Large intestine (tissue), 3 donors: ENCODE data around the gene EIF4B. TPM values are rescaled to one million over a fixed set of nuclear protein-coding genes. Genes with fewer than 3 reads are reported as not detected.

Source experiments
- DNase-seq, 2 donors: peaks; one replicate each; pipeline versions ENCODE4 v3.0.0 to v3.0.0-alpha.2; 2013
- H3K27ac ChIP-seq: one replicate; pipeline ENCODE4 v1.5.1; 2013; ENCODE audit warnings: low read length
- H3K27me3 ChIP-seq: 2 replicates; pipeline ENCODE4 v1.6.1; 2013; ENCODE audit warnings: low read length; ENCODE audit not compliant: control insufficient read depth, insufficient read depth
- H3K36me3 ChIP-seq: 2 replicates; pipeline ENCODE4 v1.6.1; 2013; ENCODE audit warnings: low read length; ENCODE audit not compliant: control insufficient read depth, insufficient read depth
- H3K4me1 ChIP-seq: one replicate; pipeline ENCODE4 v1.6.1; 2013; ENCODE audit warnings: low read length; ENCODE audit not compliant: control insufficient read depth, insufficient read depth
- H3K4me3 ChIP-seq: one replicate; pipeline ENCODE4 v1.5.1; 2013; ENCODE audit warnings: low read length
- H3K9me3 ChIP-seq: one replicate; pipeline ENCODE4 v1.6.1; 2013; ENCODE audit warnings: mild to moderate bottlenecking, low read depth, low read length, moderate library complexity; ENCODE audit not compliant: control insufficient read depth
- WGBS: methylation state at CpG from one replicate; pipeline ENCODE4 v1.1.5; 2013; ENCODE audit warnings: low lambda C conversion rate; ENCODE audit not compliant: insufficient coverage; 5-methylcytosine and 5-hydroxymethylcytosine counted together
- polyA plus RNA-seq: library from polyadenylated mRNA; unstranded; fragments of 120-200 nt; gene quantifications from one replicate; pipeline ENCODE4 v1.2.1, GENCODE V29; 2013

The EIF4B gene
- polyA plus RNA-seq, 1 donor = 418 TPM

DNA sequence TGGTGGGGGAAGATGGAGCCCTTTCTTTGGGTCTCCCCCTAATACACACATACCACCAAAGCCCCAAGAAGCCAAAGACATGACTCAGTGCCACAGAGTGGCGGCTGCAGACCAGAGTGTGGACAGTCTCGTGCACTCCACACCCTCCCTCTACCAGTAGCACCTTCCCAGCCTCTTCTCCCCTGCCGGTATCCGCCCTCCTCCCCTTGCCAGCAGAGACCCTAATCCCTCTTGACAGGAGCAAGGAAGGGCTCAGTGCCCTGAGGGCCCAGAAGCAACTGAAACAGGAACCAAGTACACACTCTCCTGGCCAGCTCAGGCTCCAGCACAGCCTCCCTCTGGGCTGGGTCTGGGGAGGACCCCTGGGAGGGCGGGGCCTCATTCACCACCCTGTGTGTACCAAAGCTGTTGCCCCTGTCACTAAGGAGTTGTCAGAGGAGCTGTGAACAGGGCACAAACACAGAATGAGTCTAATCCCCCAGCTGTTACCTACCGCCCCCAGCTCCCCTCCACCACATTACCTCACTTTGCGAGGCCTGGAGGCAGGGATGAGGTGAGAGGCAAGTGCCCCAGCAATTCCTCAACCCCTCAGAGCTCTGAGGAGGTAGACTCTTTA is 64.7 kb downstream of the EIF4B start:
- no peak overlapping the region for H3K27ac ChIP-seq
- peaks cover 80% of the 10 kb centered on the region for H3K36me3 ChIP-seq
- peaks cover 8% of the 10 kb centered on the region for H3K4me1 ChIP-seq
- no CpG with 5 or more reads among the region's 7 CpGs for WGBS
- no peaks in the 10 kb centered on the region for H3K9me3 ChIP-seq
- H3K4me3 ChIP-seq = no peak overlapping the region
- H3K27me3 ChIP-seq = no peaks in the 10 kb centered on the region
- peak in 1 of 2 donors; percentile 3 for DNase-seq

DNA sequence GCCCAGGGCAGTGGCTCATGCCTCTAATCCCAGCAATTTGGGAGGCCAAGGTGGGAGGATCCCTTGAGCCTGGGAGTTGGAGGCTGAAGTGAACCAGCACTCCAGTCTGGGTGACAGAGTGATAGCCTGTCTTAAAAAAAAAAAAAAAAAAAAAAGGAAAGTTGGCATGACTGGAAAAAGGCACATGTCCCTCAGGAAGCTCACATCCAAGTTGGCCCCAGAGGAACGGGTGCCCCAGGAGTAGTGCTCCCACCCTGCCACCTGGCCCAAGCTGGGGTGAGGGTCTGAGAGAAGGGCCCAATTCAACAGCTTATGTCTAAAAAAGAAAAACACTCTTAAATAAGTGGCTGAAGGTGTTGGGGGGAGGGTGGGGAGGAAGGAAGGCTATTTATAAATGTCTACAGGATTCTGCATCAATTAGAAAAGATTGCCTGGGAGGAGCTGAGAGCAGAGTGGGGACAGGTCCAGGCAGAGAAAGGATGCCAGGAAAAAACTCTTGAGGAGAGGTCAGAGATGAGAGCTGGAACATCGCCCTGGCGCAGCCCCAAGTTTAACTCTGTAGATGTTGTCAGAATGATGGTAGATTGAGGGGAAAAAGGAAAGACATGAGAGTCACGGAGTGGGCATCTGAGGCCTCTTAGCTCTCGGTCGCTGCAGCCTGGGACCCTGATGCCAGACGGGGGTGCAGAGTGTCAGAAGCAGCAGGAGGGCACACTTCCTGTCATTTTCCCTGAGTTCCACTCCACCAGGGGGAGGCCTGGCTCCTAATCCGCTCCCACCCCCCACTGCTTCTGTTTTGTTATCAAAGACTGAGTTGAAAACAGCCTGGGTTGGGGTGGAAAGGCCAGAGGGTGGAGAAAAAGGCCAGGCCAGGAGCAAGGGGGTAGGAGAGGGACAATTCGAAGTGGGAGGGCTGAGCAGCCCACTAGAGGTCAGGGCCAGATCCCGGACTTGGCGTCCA is 65.6 kb downstream of the EIF4B start:
- Histone ChIP-seq H3K27ac (peak overlapping the region; percentile 36), H3K4me1 (peaks cover 8% of the 10 kb centered on the region), H3K9me3 (no peaks in the 10 kb centered on the region), H3K27me3 (no peaks in the 10 kb centered on the region), H3K36me3 (peaks cover 82% of the 10 kb centered on the region), H3K4me3 (no peak overlapping the region)
- DNase-seq = peak in 1 of 2 donors; percentile 32
- no CpG with 5 or more reads among the region's 11 CpGs for WGBS

DNA sequence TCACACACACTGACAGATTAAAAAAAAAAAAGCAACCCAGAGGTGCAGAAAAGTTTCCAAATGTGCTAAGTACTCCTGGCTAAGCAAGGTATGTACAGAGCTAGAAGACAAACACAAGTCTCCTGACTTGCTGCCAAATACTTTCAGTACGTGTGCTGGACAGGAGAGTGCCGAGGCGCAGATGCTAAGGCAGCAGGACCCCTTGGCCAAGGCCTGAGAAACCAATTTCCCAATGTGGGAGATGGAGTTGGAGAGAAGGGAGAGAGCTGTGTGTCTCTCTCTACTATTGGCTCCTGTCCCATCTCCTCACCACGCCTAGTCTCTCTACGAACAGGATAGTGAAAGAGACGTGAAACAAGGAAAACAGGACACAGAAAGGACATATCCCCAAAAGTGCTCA is 67.6 kb downstream of the EIF4B start:
- no peaks in the 10 kb centered on the region for H3K9me3 ChIP-seq
- H3K4me3 ChIP-seq = no peak overlapping the region
- no peaks in the 10 kb centered on the region for H3K27me3 ChIP-seq
- H3K27ac ChIP-seq = no peak overlapping the region
- WGBS = no CpG with 5 or more reads among the region's 6 CpGs
- peaks cover 68% of the 10 kb centered on the region for H3K36me3 ChIP-seq
- peaks cover 8% of the 10 kb centered on the region for H3K4me1 ChIP-seq
- no peak for DNase-seq

DNA sequence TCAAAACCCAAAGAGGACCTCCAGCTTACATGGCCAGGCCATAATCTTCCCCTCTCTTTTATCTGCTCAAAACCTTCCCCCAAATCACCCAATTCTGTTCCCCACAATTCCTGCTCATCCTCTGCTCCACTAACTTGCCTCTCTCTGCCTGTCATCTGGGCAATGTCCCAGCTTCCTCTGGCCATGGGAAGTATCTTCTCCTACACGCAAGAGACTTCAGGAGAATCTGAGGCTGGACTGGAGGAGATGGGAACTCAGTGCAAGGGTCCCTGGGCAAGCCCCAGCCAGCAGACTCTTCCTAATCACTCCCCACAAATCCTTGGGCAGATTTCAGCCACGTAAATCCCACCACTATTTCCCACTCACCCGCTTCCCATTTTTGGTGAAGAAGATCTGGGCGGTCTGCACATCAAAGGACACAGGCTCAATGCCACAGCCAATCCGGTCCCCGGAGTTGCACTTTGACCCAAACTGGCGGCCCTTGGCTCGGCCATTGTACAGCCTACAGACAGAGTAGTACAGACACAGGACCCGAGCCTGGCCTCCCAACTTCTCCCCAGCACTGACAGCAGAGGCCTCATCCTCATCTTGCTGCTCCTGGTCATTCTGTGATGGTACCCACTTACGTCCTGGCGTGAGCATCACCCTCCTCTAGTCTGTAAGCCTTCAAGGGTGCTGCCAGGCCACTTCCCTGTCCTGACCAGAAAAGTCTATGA is 68.2 kb downstream of the EIF4B start:
- peaks cover 64% of the 10 kb centered on the region for H3K36me3 ChIP-seq
- 100% methylated on average over 1 of the region's 11 CpGs for WGBS
- no peaks in the 10 kb centered on the region for H3K9me3 ChIP-seq
- H3K4me1 ChIP-seq = peaks cover 8% of the 10 kb centered on the region
- H3K27ac ChIP-seq = no peak overlapping the region
- H3K27me3 ChIP-seq = no peaks in the 10 kb centered on the region
- no peak overlapping the region for H3K4me3 ChIP-seq
- no peak for DNase-seq

DNA sequence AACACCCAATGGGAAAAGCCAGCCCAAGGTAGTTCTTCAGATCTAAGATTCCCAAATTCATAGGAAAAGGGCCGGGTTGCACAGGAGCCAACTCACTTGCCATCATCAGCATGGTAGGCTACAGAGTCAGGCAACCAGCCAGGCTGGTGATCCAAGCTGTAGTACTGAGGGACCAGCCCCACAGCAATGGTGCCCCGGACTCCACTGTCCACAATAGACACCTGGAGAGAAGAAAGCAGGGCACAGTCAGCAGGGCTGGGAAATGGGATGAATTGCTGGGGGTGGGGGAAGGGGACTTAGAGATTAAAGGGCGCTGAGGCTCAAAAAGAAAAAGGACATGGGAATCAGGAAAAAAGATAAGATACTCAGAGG is 68.7 kb downstream of the EIF4B start:
- no peak overlapping the region for H3K27ac ChIP-seq
- H3K36me3 ChIP-seq = peaks cover 59% of the 10 kb centered on the region
- no peaks in the 10 kb centered on the region for H3K9me3 ChIP-seq
- no peaks in the 10 kb centered on the region for H3K27me3 ChIP-seq
- WGBS = no CpG with 5 or more reads among the region's 3 CpGs
- no peak for DNase-seq
- H3K4me1 ChIP-seq = peaks cover 8% of the 10 kb centered on the region
- no peak overlapping the region for H3K4me3 ChIP-seq

DNA sequence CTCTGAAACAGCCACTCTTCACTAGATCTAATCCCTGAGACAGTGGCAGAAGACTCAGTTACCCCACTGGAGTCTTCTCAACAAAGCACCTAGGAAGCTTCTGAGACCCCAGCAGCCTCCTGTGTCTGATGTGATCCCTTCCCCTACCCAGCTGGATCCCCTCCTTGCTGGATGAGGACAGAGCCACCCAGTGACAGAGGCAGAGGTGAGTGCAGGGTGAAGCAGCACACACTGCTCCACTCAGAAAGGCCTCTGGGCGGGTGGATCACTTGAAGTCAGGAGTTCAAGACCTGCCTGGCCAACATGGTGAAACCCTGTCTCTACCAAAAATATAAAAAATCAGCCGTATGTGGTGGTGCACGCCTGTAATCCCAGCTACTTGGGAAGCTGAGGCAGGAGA is 70.2 kb downstream of the EIF4B start:
- H3K4me3 ChIP-seq = no peak overlapping the region
- H3K36me3 ChIP-seq = peaks cover 44% of the 10 kb centered on the region
- no peak overlapping the region for H3K27ac ChIP-seq
- no peak for DNase-seq
- no CpG with 5 or more reads among the region's 3 CpGs for WGBS
- H3K27me3 ChIP-seq = no peaks in the 10 kb centered on the region
- no peaks in the 10 kb centered on the region for H3K9me3 ChIP-seq
- peaks cover 6% of the 10 kb centered on the region for H3K4me1 ChIP-seq

DNA sequence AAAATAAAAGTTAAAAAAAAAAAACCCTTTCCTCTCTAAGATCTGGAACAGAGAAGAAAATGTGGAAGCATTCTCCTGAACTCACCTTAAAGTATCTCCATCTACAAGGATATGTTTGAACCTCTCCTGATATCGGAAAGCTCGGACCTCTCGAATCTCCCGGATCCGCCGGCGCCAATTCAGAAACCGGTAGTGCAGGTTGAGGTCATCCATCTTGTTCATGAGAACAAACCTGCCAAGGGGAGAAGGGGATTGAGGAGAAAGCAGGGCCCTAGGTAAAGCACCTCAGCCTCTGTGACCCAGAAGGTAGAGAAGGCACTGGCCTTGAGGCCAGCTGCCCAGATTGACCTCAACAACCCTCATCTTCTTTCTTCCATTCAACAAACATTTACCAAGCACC is 70.8 kb downstream of the EIF4B start:
- Histone ChIP-seq H3K27me3 (no peaks in the 10 kb centered on the region), H3K36me3 (peaks cover 44% of the 10 kb centered on the region), H3K27ac (no peak overlapping the region), H3K9me3 (no peaks in the 10 kb centered on the region), H3K4me1 (peaks cover 3% of the 10 kb centered on the region), H3K4me3 (no peak overlapping the region)
- no CpG with 5 or more reads among the region's 8 CpGs for WGBS
- DNase-seq = no peak

DNA sequence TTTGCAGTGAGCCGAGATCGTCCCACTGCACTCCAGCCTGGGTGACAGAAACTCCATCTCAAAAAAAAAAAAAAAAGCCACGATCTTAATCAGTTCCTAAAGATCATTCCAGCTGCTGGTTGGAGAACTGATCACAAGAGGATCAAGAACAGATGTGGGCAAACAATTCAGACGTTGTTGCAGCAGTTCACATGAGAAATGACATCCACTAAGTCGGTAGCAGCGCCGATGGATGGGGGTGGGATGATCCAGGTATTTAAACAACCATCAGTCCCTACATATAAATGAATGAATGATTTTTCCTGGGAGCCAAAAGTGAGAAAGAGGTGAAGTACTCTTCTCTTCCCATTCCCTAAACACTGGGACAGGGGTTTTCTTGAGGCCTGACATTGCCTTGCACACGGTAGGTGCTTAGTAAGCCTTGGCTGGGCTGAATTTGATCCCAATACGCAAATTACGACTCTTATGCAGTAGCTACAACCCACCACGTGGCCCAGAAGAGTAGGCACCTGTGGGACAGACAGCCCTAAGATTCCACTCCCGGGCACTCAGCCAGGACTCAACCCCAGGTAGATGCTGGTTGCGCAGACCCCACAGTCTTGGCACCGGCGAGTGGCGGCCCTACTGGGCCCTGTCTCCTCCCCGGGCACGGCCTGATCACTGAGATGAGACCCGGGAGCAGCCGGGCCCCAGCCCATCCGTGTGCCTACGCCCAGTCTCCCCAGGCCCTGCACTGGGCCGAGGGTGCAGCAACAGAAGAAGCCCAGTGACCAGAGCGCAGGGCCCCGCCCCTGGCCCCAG is 72.4 kb downstream of the EIF4B start:
- WGBS = no CpG with 5 or more reads among the region's 25 CpGs
- peaks cover 33% of the 10 kb centered on the region for H3K36me3 ChIP-seq
- DNase-seq = no peak

DNA sequence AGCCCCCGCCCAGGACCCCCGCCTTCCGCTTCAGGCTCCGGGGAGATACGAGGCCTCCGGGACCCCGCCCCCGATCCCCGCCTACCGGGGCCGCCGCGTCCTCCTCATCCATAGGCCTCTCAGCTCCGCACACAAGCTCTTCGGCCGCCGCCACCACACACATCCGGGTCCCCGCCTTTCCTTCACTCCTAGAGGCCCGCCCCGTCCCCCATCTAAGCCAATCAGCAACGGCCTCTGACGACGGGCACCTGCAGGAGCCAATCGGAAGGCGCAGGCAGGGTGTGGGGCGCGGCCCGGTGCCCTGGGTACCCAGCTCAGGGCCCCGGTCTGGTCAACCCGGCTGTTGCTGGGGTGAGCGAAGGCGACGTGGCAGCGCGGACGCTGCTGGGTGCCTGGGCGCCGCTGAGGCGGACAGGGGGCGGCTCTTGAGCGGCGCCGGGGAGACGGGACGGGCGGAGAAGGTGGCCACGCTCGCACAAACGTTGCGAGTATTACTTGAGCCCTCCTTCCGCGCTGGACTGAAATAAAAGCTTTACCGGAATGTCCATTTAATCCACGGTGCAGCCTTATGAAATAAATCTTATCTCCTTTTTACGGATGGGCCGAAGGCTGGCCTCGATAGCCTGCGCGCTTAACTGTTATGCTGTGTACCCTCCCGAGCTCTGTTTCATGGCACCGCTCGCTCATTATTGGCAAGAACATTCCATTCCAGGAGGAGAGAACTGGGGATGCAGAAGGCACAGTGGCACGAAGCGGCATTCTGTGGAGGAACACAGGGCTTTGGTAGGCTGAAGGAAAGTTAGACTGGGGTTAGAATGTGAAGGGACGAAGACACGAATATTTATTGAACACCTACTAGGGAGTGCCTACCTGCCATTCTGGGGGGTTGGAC is 73.2 kb downstream of the EIF4B start, which contains the start of gene SPRYD3:
SPRYD3 (minus strand) TSS at position 165 of the 892 bp plus-strand sequence; CDS start at position 108, 57 bp downstream.
- Histone ChIP-seq H3K9me3 (no peaks in the 10 kb centered on the region), H3K36me3 (peaks cover 26% of the 10 kb centered on the region), H3K27me3 (no peaks in the 10 kb centered on the region), H3K4me1 (no peaks in the 10 kb centered on the region), H3K4me3 (peak within 1 kb of the TSS; percentile 78), H3K27ac (peak within 1 kb of the TSS; percentile 88)
- peak; percentile 97 to 98 for DNase-seq
- no CpG with 5 or more reads among the region's 67 CpGs for WGBS

More for the DNA sequence above, 72.4 kb downstream of the EIF4B start:
- Histone ChIP-seq H3K27me3 (no peaks in the 10 kb centered on the region), H3K4me3 (peak overlapping the region; percentile 78), H3K4me1 (no peaks in the 10 kb centered on the region), H3K9me3 (no peaks in the 10 kb centered on the region), H3K27ac (peak overlapping the region; percentile 88)
